ENCODE measurements around the gene MYB.
A peak's percentile ranks its signal among the peaks of the same experiment; 100 is the strongest.

The MYB gene

GRCh38 chr6:135180542-135181332 lies at the start of gene MYB:
TSS of gene MYB (plus strand) at chr6:135181308. CDS start at chr6:135181514, 206 bp downstream.
- Histone ChIP-seq H3K4me2 (ENCODE audit: low read depth, low read length) (peak within 1 kb of the TSS; percentile 99), H3K27ac (ENCODE audit: low read length) (peak within 1 kb of the TSS; percentile 80; the same call in 1 of the 2 replicates), H3K79me2 (ENCODE audit: low read length) (peaks cover 38% of the 10 kb centered on the region), H2AFZ (ENCODE audit: low read length) (peak within 1 kb of the TSS; percentile 90), H3F3A (ENCODE audit: insufficient read depth, low read length) (peaks cover 30% of the 10 kb centered on the region), H3K9ac (ENCODE audit: low read length) (peak within 1 kb of the TSS; percentile 83), H3K9me3 (replicated peaks; ENCODE audit: insufficient read depth, low read length) (no peaks in the 10 kb centered on the region), H3K4me1 (ENCODE audit: low read length) (no peaks in the 10 kb centered on the region), H3K36me3 (replicated peaks; ENCODE audit: insufficient read depth, low read length) (no peaks in the 10 kb centered on the region), H3K9me2 (replicated peaks; ENCODE audit: insufficient read depth, low read length) (no peaks in the 10 kb centered on the region), H3K4me3 (ENCODE audit: low read length) (peak within 1 kb of the TSS; percentile 86), H4K20me1 (ENCODE audit: insufficient read depth, low read length) (peaks cover 4% of the 10 kb centered on the region; the same call in 1 of the 2 replicates), H3K27me3 (replicated peaks; ENCODE audit: insufficient read depth, low read length) (no peaks in the 10 kb centered on the region)
- peak; percentile 87 for DNase-seq
- TF ChIP-seq CTCF (IDR thresholded peaks at IDR 0.05; ENCODE audit: low read length): no peak
- TF ChIP-seq EZH2 (optimal IDR thresholded peaks at IDR 0.05; ENCODE audit: low read depth, low read length): no peak
- TF ChIP-seq EZH2phosphoT487 (IDR thresholded peaks at IDR 0.05; ENCODE audit: low read length): no peak

GRCh38 chr6:135132776-135133175 lies 48.3 kb upstream of the MYB start:
- H3K9me2 ChIP-seq (replicated peaks; ENCODE audit: insufficient read depth, low read length): no peaks in the 10 kb centered on the region
- H4K20me1 ChIP-seq (ENCODE audit: insufficient read depth, low read length): no peaks in the 10 kb centered on the region
- H2AFZ ChIP-seq (ENCODE audit: low read length): no peak overlapping the region

GRCh38 chr6:135135835-135136234 lies 45.3 kb upstream of the MYB start:
- Histone ChIP-seq H3K4me1 (ENCODE audit: low read length) (no peaks in the 10 kb centered on the region), H4K20me1 (ENCODE audit: insufficient read depth, low read length) (no peaks in the 10 kb centered on the region), H3K9ac (ENCODE audit: low read length) (no peak overlapping the region), H3K27me3 (replicated peaks; ENCODE audit: insufficient read depth, low read length) (no peaks in the 10 kb centered on the region), H3K27ac (ENCODE audit: low read length) (no peak overlapping the region), H3K9me2 (replicated peaks; ENCODE audit: insufficient read depth, low read length) (no peaks in the 10 kb centered on the region), H3K36me3 (replicated peaks; ENCODE audit: insufficient read depth, low read length) (no peaks in the 10 kb centered on the region), H3K9me3 (replicated peaks; ENCODE audit: insufficient read depth, low read length) (no peaks in the 10 kb centered on the region), H3K79me2 (ENCODE audit: low read length) (no peaks in the 10 kb centered on the region), H3F3A (ENCODE audit: insufficient read depth, low read length) (no peaks in the 10 kb centered on the region), H3K4me3 (ENCODE audit: low read length) (no peak overlapping the region), H3K4me2 (ENCODE audit: low read depth, low read length) (no peak overlapping the region), H2AFZ (ENCODE audit: low read length) (no peak overlapping the region)
- no peak for DNase-seq
- TF ChIP-seq EZH2phosphoT487 (IDR thresholded peaks at IDR 0.05; ENCODE audit: low read length): no peak

More at GRCh38 chr6:135132776-135133175, 48.3 kb upstream of the MYB start:
- TF ChIP-seq CTCF (IDR thresholded peaks at IDR 0.05; ENCODE audit: low read length) (no peak), EZH2 (optimal IDR thresholded peaks at IDR 0.05; ENCODE audit: low read depth, low read length) (no peak), EZH2phosphoT487 (IDR thresholded peaks at IDR 0.05; ENCODE audit: low read length) (no peak)
- Histone ChIP-seq H3K4me3 (ENCODE audit: low read length) (no peak overlapping the region), H3K27me3 (replicated peaks; ENCODE audit: insufficient read depth, low read length) (no peaks in the 10 kb centered on the region), H3K9me3 (replicated peaks; ENCODE audit: insufficient read depth, low read length) (no peaks in the 10 kb centered on the region), H3K9ac (ENCODE audit: low read length) (no peak overlapping the region), H3K4me1 (ENCODE audit: low read length) (0 out of 2 replicates have a peak, but pooled peaks cover 5% of the 10 kb centered on the region), H3K27ac (ENCODE audit: low read length) (no peak overlapping the region), H3F3A (ENCODE audit: insufficient read depth, low read length) (no peaks in the 10 kb centered on the region), H3K36me3 (replicated peaks; ENCODE audit: insufficient read depth, low read length) (no peaks in the 10 kb centered on the region), H3K79me2 (ENCODE audit: low read length) (no peaks in the 10 kb centered on the region), H3K4me2 (ENCODE audit: low read depth, low read length) (no peak overlapping the region)
- DNase-seq: no peak

- no peaks in the 10 kb centered on the region for H3F3A ChIP-seq (ENCODE audit: insufficient read depth, low read length)
- no peak overlapping the region for H2AFZ ChIP-seq (ENCODE audit: low read length)
- H3K27ac ChIP-seq (ENCODE audit: low read length): no peak overlapping the region
- peaks cover 11% of the 10 kb centered on the region for H3K4me1 ChIP-seq (ENCODE audit: low read length)
- no peaks in the 10 kb centered on the region for H3K9me3 ChIP-seq (replicated peaks; ENCODE audit: insufficient read depth, low read length)
- H3K4me3 ChIP-seq (ENCODE audit: low read length): no peak overlapping the region
- no peaks in the 10 kb centered on the region for H3K79me2 ChIP-seq (ENCODE audit: low read length)
- H3K27me3 ChIP-seq (replicated peaks; ENCODE audit: insufficient read depth, low read length): no peaks in the 10 kb centered on the region
- no peak for DNase-seq
- no peak overlapping the region for H3K9ac ChIP-seq (ENCODE audit: low read length)
- no peaks in the 10 kb centered on the region for H4K20me1 ChIP-seq (ENCODE audit: insufficient read depth, low read length)
- no peak overlapping the region for H3K4me2 ChIP-seq (ENCODE audit: low read depth, low read length)
- no peaks in the 10 kb centered on the region for H3K36me3 ChIP-seq (replicated peaks; ENCODE audit: insufficient read depth, low read length)
- no peak for TF ChIP-seq EZH2phosphoT487 (IDR thresholded peaks at IDR 0.05; ENCODE audit: low read length)
- TF ChIP-seq EZH2 (optimal IDR thresholded peaks at IDR 0.05; ENCODE audit: low read depth, low read length): no peak
- TF ChIP-seq CTCF (IDR thresholded peaks at IDR 0.05; ENCODE audit: low read length): no peak
- H3K9me2 ChIP-seq (replicated peaks; ENCODE audit: insufficient read depth, low read length): no peaks in the 10 kb centered on the region
These were observed 43.3 kb upstream of the MYB start for GRCh38 chr6:135137826-135138225.
